ENCODE measurements around the gene DVL1. TPM values are rescaled to one million over a fixed set of nuclear protein-coding genes. Genes with fewer than 3 reads are reported as not detected.

The DVL1 gene
- total RNA-seq, 1 experiment from 2014 or later: 91.4 TPM

DNA sequence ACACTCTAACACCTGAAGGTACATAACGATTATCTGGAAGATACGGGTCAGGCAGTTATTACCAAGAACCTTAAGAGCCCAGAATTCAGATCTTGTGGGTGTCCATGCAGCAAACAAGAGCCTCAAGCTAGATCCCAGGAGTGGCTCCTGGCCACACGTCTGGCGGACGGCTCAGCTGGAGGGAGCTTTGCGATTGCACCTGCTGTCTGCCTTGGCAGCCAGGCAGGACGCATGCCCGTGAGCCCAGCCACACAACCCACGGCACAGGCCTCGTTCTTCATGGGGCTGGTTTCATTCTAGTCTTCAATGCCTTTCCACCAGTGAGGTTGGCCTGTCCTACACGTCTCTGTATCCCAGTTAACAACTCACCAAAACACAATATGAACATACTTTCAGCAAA is 44.2 kb upstream of the DVL1 start:
- CTCF ChIA-PET: interaction anchor here (0.7 kb wide), 1 partner anchor 9 kb away, joined by 3 read pairs; no protein-coding TSS in a partner anchor
- POLR2A ChIA-PET: interaction anchor here (0.6 kb wide), 1 partner anchor 201 kb away, joined by 3 read pairs; no protein-coding TSS in a partner anchor
- no peaks in the 10 kb centered on the region for H3K27me3 Mint-ChIP-seq (ENCODE audit: low read depth)
- TF ChIP-seq, protein P1, sequence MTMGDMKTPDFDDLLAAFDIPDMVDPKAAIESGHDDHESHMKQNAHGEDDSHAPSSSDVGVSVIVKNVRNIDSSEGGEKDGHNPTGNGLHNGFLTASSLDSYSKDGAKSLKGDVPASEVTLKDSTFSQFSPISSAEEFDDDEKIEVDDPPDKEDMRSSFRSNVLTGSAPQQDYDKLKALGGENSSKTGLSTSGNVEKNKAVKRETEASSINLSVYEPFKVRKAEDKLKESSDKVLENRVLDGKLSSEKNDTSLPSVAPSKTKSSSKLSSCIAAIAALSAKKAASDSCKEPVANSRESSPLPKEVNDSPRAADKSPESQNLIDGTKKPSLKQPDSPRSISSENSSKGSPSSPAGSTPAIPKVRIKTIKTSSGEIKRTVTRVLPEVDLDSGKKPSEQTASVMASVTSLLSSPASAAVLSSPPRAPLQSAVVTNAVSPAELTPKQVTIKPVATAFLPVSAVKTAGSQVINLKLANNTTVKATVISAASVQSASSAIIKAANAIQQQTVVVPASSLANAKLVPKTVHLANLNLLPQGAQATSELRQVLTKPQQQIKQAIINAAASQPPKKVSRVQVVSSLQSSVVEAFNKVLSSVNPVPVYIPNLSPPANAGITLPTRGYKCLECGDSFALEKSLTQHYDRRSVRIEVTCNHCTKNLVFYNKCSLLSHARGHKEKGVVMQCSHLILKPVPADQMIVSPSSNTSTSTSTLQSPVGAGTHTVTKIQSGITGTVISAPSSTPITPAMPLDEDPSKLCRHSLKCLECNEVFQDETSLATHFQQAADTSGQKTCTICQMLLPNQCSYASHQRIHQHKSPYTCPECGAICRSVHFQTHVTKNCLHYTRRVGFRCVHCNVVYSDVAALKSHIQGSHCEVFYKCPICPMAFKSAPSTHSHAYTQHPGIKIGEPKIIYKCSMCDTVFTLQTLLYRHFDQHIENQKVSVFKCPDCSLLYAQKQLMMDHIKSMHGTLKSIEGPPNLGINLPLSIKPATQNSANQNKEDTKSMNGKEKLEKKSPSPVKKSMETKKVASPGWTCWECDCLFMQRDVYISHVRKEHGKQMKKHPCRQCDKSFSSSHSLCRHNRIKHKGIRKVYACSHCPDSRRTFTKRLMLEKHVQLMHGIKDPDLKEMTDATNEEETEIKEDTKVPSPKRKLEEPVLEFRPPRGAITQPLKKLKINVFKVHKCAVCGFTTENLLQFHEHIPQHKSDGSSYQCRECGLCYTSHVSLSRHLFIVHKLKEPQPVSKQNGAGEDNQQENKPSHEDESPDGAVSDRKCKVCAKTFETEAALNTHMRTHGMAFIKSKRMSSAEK (CRISPR knock-in tag; IDR thresholded peaks at IDR 0.05; ENCODE audit: borderline replicate concordance): no peak
- TF ChIP-seq NR1H2 (CRISPR knock-in tag; IDR thresholded peaks at IDR 0.05) (no peak), NFATC4 (CRISPR knock-in tag; IDR thresholded peaks at IDR 0.05) (no peak), ZNF232 (CRISPR knock-in tag; IDR thresholded peaks at IDR 0.05) (no peak), ELF4 (CRISPR knock-in tag; IDR thresholded peaks at IDR 0.05; ENCODE audit: low read depth) (no peak), JAZF1 (CRISPR knock-in tag; IDR thresholded peaks at IDR 0.05) (no peak), ZNF416 (CRISPR knock-in tag; IDR thresholded peaks at IDR 0.05) (no peak)
- TF ChIP-seq, protein P2, sequence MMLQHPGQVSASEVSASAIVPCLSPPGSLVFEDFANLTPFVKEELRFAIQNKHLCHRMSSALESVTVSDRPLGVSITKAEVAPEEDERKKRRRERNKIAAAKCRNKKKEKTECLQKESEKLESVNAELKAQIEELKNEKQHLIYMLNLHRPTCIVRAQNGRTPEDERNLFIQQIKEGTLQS (CRISPR knock-in tag; conservative IDR thresholded peaks at IDR 0.05): no peak
- no peak for DNase-seq (ENCODE audit: low spot score)
- H3K27ac Mint-ChIP-seq: no peak overlapping the region
- H3K4me1 Mint-ChIP-seq: peaks cover 6% of the 10 kb centered on the region
- H3K9me3 Mint-ChIP-seq: no peaks in the 10 kb centered on the region
- H3K4me3 Mint-ChIP-seq: no peak overlapping the region
- no peak for ATAC-seq
- peaks cover 88% of the 10 kb centered on the region for H3K36me3 Mint-ChIP-seq

DNA sequence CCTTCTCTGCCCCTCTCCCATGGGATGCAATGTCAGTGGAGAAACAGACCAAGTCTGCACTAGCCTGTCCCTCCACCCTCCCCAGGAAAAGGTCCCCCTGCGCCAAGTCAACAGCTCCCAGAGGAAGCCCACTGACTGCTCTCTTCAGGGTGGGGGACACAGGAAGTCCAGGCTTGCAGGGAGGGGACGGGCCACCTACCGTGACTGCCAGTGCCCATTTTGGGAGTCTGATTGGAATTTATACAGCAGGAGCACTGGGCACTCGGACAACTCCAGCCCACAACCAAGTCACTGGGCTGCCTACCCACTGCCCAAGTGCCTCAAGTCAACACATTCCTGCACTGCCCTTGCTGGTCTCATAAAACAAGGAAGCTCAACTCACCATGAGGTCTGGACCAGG is 43.8 kb upstream of the DVL1 start:
- Mint-ChIP-seq H3K27me3 (ENCODE audit: low read depth) (no peaks in the 10 kb centered on the region), H3K27ac (no peak overlapping the region), H3K36me3 (peaks cover 88% of the 10 kb centered on the region), H3K4me3 (no peak overlapping the region), H3K9me3 (no peaks in the 10 kb centered on the region), H3K4me1 (peaks cover 3% of the 10 kb centered on the region)
- ChIA-PET CTCF (interaction anchor here (0.7 kb wide), 1 partner anchor 9 kb away, joined by 3 read pairs; no protein-coding TSS in a partner anchor), POLR2A (no interaction called here)
- no peak for DNase-seq (ENCODE audit: low spot score)
- no peak for ATAC-seq
- TF ChIP-seq OVOL2 (CRISPR knock-in tag; IDR thresholded peaks at IDR 0.05; ENCODE audit: borderline replicate concordance): no peak
- TF ChIP-seq, protein P3, sequence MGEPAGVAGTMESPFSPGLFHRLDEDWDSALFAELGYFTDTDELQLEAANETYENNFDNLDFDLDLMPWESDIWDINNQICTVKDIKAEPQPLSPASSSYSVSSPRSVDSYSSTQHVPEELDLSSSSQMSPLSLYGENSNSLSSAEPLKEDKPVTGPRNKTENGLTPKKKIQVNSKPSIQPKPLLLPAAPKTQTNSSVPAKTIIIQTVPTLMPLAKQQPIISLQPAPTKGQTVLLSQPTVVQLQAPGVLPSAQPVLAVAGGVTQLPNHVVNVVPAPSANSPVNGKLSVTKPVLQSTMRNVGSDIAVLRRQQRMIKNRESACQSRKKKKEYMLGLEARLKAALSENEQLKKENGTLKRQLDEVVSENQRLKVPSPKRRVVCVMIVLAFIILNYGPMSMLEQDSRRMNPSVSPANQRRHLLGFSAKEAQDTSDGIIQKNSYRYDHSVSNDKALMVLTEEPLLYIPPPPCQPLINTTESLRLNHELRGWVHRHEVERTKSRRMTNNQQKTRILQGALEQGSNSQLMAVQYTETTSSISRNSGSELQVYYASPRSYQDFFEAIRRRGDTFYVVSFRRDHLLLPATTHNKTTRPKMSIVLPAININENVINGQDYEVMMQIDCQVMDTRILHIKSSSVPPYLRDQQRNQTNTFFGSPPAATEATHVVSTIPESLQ (CRISPR knock-in tag; IDR thresholded peaks at IDR 0.05): no peak
- no peak for TF ChIP-seq GABPB1 (CRISPR knock-in tag; IDR thresholded peaks at IDR 0.05)
- no peak for TF ChIP-seq ZBTB21 (CRISPR knock-in tag; IDR thresholded peaks at IDR 0.05; ENCODE audit: borderline replicate concordance)
- no peak for TF ChIP-seq ZNF263 (CRISPR knock-in tag; IDR thresholded peaks at IDR 0.05; ENCODE audit: low read depth)
- no peak for TF ChIP-seq MYBL2 (CRISPR knock-in tag; IDR thresholded peaks at IDR 0.05)
- TF ChIP-seq GTF2I (CRISPR knock-in tag; conservative IDR thresholded peaks at IDR 0.05): no peak
- TF ChIP-seq GRHL2 (CRISPR knock-in tag; IDR thresholded peaks at IDR 0.05; ENCODE audit: insufficient replicate concordance, severe bottlenecking): no peak
- TF ChIP-seq, protein P4, sequence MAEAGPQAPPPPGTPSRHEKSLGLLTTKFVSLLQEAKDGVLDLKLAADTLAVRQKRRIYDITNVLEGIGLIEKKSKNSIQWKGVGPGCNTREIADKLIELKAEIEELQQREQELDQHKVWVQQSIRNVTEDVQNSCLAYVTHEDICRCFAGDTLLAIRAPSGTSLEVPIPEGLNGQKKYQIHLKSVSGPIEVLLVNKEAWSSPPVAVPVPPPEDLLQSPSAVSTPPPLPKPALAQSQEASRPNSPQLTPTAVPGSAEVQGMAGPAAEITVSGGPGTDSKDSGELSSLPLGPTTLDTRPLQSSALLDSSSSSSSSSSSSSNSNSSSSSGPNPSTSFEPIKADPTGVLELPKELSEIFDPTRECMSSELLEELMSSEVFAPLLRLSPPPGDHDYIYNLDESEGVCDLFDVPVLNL (CRISPR knock-in tag; IDR thresholded peaks at IDR 0.05; ENCODE audit: borderline replicate concordance, low read depth): no peak
- TF ChIP-seq, protein P5, sequence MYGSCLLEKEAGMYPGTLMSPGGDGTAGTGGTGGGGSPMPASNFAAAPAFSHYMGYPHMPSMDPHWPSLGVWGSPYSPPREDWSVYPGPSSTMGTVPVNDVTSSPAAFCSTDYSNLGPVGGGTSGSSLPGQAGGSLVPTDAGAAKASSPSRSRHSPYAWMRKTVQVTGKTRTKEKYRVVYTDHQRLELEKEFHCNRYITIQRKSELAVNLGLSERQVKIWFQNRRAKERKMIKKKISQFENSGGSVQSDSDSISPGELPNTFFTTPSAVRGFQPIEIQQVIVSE (CRISPR knock-in tag; IDR thresholded peaks at IDR 0.05; ENCODE audit: borderline replicate concordance): no peak
- TF ChIP-seq ZNF317 (CRISPR knock-in tag; IDR thresholded peaks at IDR 0.05; ENCODE audit: borderline replicate concordance, low read depth): no peak
- TF ChIP-seq, protein P6, sequence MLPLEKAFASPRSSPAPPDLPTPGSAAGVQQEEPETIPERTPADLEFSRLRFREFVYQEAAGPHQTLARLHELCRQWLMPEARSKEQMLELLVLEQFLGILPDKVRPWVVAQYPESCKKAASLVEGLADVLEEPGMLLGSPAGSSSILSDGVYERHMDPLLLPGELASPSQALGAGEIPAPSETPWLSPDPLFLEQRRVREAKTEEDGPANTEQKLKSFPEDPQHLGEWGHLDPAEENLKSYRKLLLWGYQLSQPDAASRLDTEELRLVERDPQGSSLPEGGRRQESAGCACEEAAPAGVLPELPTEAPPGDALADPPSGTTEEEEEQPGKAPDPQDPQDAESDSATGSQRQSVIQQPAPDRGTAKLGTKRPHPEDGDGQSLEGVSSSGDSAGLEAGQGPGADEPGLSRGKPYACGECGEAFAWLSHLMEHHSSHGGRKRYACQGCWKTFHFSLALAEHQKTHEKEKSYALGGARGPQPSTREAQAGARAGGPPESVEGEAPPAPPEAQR (CRISPR knock-in tag; IDR thresholded peaks at IDR 0.05): no peak
- no peak for TF ChIP-seq TEAD4 (CRISPR knock-in tag; IDR thresholded peaks at IDR 0.05)
- TF ChIP-seq NFYB (CRISPR knock-in tag; conservative IDR thresholded peaks at IDR 0.05; ENCODE audit: low read depth): no peak
- no peak for TF ChIP-seq CREB1 (CRISPR knock-in tag; IDR thresholded peaks at IDR 0.05)
- no peak for TF ChIP-seq HMGA2 (CRISPR knock-in tag; IDR thresholded peaks at IDR 0.05)

Data from WTC11 (cell line).